ENCODE data around the gene ILF2.
"Not testable (repeated sequence)": the region's sequence is repeated elsewhere in the genome, so short reads cannot be mapped to it uniquely, and the experiment has no call there.

Gene ILF2

DNA sequence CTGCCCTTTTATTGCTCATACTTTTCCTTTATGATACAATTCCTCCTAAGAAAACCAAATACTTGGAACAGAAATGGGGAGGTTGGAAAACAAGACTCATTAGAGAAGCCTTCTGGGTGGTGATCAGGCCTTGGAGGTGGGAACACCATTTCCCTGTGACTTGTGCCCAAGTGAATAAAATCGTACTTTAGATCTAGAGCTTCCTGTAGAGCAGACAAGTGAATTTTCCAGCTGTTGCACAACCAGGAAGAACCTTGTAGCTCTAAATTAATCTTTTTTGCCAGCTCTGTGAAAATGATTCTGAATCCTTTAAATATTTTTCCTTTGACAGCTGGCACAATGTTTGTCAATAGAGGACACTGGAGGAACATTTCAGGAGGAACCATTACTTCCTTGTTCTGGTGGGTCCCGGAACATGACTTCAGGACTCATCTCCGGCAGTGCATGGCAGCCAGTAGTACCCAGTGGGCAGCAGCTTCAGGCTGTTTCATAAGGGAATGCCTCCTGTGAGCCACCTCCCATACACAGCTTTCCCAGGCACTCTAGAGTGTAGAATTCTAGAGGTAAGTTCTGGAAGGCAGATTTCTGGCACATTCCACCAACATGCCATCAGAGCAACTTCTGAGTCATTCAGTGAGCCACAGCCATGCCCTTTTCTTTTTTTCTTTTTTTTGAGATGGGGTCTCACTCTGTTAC, 17.8 kb downstream of the ILF2 start:
- no peak for DNase-seq (ENCODE audit: low read depth)
- no peak overlapping the region for H3K4me3 ChIP-seq (ENCODE audit: low read depth, low read length)

DNA sequence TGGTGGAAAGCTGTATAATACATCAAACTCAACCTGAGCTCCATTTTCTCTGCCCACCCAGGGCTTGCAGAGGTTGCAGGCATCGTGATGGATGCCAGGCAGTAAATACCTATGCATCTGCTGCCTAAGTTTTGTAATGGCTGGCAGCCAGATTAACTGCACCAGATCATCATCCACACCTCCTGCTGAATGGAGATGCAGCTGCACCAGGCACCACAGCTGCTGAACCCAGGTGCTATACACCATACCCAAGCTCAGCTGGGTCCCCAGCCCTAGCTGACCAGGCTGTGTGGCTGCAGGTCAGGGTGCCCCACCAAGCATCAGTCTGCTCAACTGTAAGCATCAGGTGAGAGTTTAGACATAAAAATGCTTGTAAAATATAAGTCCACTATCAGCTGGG, 19.0 kb downstream of the ILF2 start:
- DNase-seq (ENCODE audit: low read depth), result no peak

GRCh38 chr1:153649863-153650235, 20.9 kb downstream of the ILF2 start:
- no peak overlapping the region for H3K4me3 ChIP-seq (ENCODE audit: low read depth, low read length)
- DNase-seq (ENCODE audit: low read depth), result no peak

More for the DNA sequence above, 19.0 kb downstream of the ILF2 start:
- no peak overlapping the region for H3K4me3 ChIP-seq (ENCODE audit: low read depth, low read length)

DNA sequence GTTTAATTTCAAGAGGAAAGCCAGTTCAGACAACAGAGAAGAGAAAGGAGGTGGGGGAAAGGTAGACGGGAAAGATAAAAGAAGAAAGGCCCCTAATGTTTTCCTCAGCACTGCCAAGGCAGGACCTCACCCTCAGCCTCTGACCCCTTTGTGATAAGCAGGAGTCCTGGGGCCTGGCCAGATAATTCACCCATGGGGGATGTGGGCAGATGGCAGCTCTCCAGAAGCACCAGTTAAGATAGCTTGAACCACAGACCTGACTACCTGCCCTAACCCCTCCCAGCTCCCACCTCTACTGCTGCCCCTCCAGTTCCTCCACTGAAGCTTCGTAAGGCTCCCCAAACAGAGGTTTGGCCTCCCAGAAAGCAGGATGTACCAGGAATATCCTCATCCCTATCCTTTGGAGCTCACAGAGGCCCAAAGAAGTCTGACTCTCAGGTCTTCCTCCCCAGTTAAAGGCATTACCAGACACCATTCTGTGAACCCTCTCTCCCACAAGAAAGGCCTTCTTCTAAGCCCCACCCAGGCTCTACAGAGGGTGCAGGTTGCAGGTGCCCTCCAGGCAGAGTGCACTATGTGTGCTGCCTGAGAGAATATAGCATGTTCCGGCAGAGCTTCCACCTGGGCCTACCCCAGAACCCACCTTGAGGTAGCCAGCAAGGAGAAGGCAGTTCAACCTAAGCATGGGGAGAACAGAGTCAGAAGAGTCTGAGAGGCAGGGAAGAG, 21.5 kb downstream of the ILF2 start:
- no peak overlapping the region for H3K4me3 ChIP-seq (ENCODE audit: low read depth, low read length)
- no peak for DNase-seq (ENCODE audit: low read depth)

DNA sequence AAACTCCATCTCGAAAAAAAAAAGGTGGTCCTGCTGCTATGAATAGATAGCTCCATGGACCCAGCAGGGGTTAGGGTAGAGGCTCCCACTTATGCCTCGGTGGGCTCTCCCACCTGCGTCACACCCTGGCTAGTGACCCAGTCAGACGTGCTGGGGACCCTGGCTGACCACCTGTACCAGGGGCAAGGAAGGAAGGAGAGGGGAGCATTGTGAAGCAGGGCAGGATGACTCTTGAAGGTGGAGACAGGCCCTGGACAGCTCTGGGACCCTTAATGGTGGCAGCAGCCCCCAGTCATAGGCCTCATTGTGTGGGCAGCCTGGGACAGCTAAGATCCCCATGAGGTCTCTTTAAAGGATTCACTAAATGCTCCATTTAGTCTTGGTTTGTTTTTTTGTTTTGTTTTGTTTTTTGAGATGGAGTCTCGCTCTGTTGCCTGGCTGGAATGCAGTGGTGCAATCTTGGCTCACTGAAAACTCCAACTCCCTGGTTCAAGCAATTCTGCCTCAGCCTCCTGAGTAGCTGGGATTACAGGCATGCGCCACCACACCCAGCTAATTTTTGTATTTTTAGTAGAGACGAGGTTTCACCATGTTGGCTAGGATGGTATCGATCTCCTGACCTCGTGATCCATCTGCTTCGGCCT, 22.7 kb downstream of the ILF2 start:
- no peak for DNase-seq (ENCODE audit: low read depth)
- no peak overlapping the region for H3K4me3 ChIP-seq (ENCODE audit: low read depth, low read length)

DNA sequence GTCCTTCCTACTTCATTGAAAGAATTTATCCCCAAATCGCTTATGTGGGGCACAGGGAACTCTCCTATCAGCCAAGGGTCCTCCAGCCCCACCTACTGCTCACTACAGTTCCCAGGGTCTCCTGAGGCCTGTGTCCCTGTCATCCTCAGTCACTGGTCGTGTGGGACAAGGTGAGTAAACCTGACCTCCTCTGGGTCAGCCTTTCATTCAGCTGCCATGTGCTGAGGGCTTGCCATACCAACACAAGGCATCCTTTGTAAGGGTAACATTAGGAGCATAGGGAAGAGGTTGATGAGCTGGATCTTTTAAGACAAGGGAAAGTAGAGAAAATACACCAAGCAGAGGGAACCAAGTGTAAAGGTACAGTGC, 23.5 kb downstream of the ILF2 start:
- H3K4me3 ChIP-seq (ENCODE audit: low read depth, low read length), result no peak overlapping the region
- no peak for DNase-seq (ENCODE audit: low read depth)

DNA sequence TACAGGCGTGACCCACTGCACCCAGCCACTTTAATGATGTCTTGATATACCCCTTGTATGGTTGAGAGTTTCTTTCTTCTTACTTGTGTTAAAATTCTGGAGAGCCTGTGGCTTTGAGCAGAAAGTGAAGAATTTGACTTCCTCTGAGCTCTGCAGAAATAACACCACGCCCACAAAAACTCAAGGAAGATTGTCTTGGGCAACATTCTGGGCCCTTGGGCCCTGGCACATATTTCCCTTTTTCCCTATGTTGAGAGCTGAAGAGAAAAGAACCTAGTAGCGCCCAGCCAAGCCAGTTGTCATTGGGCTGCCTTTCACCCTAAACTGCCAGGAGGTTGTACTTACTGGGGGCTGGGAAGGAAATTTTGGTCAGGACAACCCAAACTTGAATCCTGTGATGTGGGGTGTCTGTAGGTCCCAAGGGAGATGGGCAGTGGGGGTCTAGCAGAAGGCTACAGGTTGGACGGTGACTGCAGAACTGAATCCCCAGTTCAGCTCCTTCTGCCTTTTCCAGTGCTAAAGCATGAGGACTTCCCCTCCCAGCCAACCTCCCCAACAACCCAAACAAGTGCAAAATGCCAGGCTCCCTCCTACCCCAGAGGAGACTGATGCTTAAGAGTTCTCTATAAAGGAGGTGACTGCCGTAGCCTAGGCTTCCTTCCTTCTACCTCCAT, 24.0 kb downstream of the ILF2 start:
- no peak for DNase-seq (ENCODE audit: low read depth)
- no peak overlapping the region for H3K4me3 ChIP-seq (ENCODE audit: low read depth, low read length)

- no peak for DNase-seq (ENCODE audit: low read depth)
- no peak overlapping the region for H3K4me3 ChIP-seq (ENCODE audit: low read depth, low read length)
Measured at GRCh38 chr1:153643816-153644215, 27.0 kb downstream of the ILF2 start.

DNA sequence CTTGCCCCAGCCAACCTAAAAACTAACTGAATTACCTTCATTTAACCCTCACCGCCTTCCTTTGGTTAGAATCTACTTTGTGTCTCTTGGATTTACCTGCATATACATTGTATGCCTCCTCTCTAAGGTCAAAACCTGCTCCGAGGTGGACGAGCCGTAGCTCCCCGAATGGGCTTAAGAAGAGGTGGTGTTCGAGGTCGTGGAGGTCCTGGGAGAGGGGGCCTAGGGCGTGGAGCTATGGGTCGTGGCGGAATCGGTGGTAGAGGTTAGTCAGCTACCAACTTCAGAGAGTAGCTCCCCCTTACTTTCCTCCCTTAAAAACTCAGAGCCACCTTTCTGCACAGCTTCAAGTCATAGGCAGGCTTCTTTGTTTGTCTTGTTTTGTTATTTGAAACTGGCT, 27.7 kb downstream of the ILF2 start:
- H3K4me3 ChIP-seq (ENCODE audit: low read depth, low read length), result no peak overlapping the region
- no peak for DNase-seq (ENCODE audit: low read depth)

DNA sequence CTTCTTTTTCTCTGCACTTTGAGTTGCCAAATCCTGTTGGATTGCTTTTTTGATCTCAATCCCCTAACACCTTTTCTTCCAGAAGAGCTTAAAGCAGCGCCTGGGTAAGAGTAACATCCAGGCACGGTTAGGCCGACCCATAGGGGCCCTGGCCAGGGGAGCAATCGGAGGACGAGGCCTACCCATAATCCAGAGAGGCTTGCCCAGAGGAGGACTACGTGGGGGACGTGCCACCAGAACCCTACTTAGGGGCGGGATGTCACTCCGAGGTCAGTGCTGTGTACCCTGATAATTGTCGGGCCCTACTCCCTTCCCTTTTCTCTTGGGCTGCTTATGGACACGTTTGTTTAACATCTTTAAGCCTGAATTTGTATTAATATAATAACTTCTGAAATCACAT, 28.6 kb downstream of the ILF2 start:
- DNase-seq (ENCODE audit: low read depth), result no peak
- no peak overlapping the region for H3K4me3 ChIP-seq (ENCODE audit: low read depth, low read length)

GRCh38 chr1:153640861-153641260, 29.9 kb downstream of the ILF2 start:
- no peak for DNase-seq (ENCODE audit: low read depth)
- H3K4me3 ChIP-seq (ENCODE audit: low read depth, low read length), result no peak overlapping the region

GRCh38 chr1:153640213-153640612, 30.6 kb downstream of the ILF2 start:
- H3K4me3 ChIP-seq (ENCODE audit: low read depth, low read length); DNase-seq (ENCODE audit: low read depth): not testable (repeated sequence)

DNA sequence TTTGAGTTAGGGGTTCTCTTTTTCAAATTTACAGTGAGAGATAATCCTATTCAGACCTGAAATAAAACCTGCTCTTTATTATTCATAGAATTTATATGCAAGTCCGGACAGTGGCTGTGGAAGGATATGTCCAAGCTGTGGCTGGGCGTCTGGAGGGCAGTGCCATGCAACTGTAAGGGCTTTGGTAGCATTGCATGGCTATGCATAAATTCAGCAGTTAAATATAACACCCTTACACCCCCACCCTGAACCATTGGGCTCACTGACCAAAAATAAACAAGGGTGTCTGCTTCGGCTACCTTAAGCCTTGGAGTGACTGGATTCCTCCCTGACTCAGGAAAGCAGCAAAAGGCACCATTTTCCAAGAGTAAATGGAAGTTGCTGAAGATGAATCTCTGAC, 31.5 kb downstream of the ILF2 start:
- H3K4me3 ChIP-seq (ENCODE audit: low read depth, low read length), result no peak overlapping the region
- no peak for DNase-seq (ENCODE audit: low read depth)

DNA sequence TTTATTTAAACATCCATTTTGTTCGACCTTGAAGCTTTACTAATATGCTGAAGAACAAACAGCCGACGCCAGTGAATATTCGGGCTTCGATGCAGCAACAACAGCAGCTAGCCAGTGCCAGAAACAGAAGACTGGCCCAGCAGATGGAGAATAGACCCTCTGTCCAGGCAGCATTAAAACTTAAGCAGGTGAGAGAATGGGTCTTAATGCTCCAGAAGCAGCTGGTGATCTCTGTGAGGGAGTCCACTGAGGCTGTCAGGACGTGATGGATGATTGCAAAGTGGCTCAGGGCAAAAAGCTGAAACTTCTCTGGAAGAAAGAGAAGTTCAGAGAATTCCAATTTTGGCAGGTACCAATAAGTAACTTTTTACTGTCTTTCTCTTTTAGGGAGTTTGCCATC, 32.5 kb downstream of the ILF2 start:
- DNase-seq (ENCODE audit: low read depth), result no peak
- no peak overlapping the region for H3K4me3 ChIP-seq (ENCODE audit: low read depth, low read length)

GRCh38 chr1:153636312-153636711, 34.5 kb downstream of the ILF2 start:
- no peak overlapping the region for H3K4me3 ChIP-seq (ENCODE audit: low read depth, low read length)
- no peak for DNase-seq (ENCODE audit: low read depth)

DNA sequence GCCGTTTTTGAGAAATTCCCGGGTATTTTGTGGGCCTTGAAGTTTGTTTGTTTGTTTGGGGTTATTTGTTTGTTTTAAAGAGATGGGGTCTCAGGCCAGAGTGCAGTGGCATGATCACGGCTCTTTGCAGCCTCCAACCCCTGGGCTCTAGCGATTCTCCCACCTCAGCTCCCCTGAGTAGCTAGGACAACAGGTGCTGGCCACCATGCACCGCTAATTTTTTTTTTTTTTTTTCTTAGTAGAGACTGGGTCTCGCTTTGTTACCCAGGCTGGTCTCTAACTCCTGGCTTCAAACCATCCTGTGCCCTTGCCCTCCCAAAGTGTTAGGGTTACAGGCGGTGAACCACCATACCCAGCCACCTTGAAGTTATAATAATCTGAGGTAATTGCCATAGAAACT, 34.9 kb downstream of the ILF2 start:
- H3K4me3 ChIP-seq (ENCODE audit: low read depth, low read length), result no peak overlapping the region
- no peak for DNase-seq (ENCODE audit: low read depth)

DNA sequence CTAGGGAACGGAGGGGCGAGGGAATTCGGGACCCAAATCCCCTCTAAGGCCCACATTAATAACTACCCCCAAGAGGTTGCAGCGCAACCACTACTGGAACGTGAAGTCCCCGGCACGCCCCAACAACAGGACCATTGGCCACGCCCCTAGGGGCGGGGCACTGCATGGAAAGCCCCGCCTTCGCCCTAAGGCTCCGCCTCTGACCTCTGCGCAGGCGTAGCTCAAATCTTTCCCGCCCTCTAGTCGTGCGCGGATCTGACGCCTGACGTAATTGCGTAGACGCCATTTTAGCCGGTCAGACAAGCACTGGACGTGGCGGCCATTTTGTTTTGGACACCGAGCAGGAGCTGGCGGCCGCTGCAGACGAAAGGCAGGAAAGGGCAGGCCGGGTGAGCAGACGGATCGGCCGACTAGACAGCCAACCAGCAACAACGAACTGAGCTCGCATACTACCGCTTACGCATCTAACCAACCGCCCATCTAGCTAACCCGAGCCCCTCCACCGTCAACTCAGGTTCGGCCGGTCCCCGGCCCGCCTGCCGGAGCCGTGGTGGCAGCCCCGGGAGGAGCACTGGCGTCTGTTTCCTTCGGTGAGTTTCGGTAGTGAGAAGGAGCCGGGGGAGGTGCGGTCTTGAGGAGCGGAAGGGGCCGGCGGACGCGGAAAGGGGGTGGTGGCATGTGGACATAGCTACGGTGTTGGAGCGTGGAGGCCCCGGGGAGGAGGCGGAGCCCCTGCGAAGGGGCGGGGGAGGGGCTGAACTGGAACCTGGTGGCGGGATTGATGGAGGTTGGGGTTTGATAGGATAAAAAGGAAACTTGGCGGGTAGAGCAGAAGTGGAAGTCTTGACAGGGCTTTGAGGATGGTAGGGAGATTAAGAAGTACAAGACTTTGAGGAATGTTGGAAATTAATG, 36.8 kb downstream of the ILF2 start, which contains the start of gene CHTOP:
Gene CHTOP, plus strand, starts transcription at position 313 of the 912 bp plus-strand sequence. CDS start 2,523 bp downstream, outside the sequence.
- DNase-seq (ENCODE audit: low read depth), result peak; percentile 94
- H3K4me3 ChIP-seq (ENCODE audit: low read depth, low read length), result peak within 1 kb of the TSS; percentile 92

DNA sequence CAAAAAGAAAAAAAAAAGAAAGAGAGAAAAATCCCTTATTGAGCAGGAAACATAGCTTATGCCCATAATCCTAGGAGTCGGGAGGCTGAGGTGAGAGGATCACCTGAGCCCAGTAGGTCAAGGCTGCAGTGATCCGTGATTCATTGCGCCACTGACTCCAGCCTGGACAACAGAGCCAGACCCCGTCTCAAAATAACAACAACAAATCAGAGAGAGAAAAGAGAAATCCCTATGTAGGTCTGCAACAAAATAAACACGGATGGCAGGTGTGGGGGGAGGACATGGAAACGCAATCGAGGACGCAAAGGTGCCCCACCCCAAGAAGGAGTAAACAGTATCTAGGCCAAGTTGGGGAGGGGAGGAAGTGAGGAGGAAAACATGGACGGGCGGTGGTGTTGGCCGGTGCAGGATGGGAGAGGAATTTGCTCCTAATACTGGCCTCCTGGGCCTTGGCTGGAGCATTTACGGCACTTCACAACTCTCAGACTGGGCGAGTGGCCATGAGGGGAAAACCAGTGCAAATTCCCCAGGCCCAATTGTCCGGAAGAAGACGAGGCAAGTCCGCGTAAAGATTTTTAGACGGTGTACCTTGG, 37.5 kb downstream of the ILF2 start:
- no peak for DNase-seq (ENCODE audit: low read depth)
- H3K4me3 ChIP-seq (ENCODE audit: low read depth, low read length), result peak overlapping the region; percentile 92

All from skeletal muscle cell (primary cell).